Nephron (organoid): ENCODE measurements around the gene MIDN.

Experiments
- H3K27ac Mint-ChIP-seq, 3 experiments: 2 replicates each; pipeline ENCODE4 v1.8.0; 2020; ENCODE audit warnings: mixed read lengths in 3 of 3, mild to moderate bottlenecking in 2 of 3, moderate library complexity in 1 of 3
- H3K27me3 Mint-ChIP-seq: 2 replicates; pipeline ENCODE4 v1.8.0; 2021; ENCODE audit warnings: low read depth, mild to moderate bottlenecking, moderate library complexity, mixed read lengths
- H3K36me3 Mint-ChIP-seq: 2 replicates; pipeline ENCODE4 v1.8.0; 2020; ENCODE audit warnings: low read depth, mixed read lengths
- H3K4me1 Mint-ChIP-seq: 2 replicates; pipeline ENCODE4 v1.8.0; 2020; ENCODE audit warnings: mixed read lengths
- H3K4me3 Mint-ChIP-seq, 3 experiments: 2 replicates each; pipeline ENCODE4 v1.8.0; 2020; ENCODE audit warnings: mild to moderate bottlenecking in 3 of 3, mixed read lengths in 3 of 3, moderate library complexity in 2 of 3
- H3K9me3 Mint-ChIP-seq: 2 replicates; pipeline ENCODE4 v1.8.0; 2020; ENCODE audit warnings: mixed read lengths
- CTCF ChIP-seq, 3 experiments: fragments of 200-600 bp; sonication (generic); IDR thresholded peaks; one replicate each; pipeline ENCODE4 v1.5.0; 2021; ENCODE audit warnings: antibody characterized with exemption in 3 of 3; ENCODE audit not compliant: unreplicated experiment in 3 of 3

MIDN gene

GRCh38 chr19:1274081-1274851, 25.9 kb downstream of the MIDN start:
- TF ChIP-seq CTCF (IDR thresholded peaks at IDR 0.05; ENCODE audit: unreplicated experiment in 3 of 3) = no peak
- peaks cover 40% of the 10 kb centered on the region for H3K36me3 Mint-ChIP-seq
- peak overlapping the region; percentile 72 to 86 (median 74) for H3K4me3 Mint-ChIP-seq
- H3K9me3 Mint-ChIP-seq = no peaks in the 10 kb centered on the region
- peak overlapping the region; percentile 88 to 94 (median 89) for H3K27ac Mint-ChIP-seq
- H3K4me1 Mint-ChIP-seq = peaks cover 43% of the 10 kb centered on the region
- no peaks in the 10 kb centered on the region for H3K27me3 Mint-ChIP-seq

GRCh38 chr19:1274852-1275259, 26.5 kb downstream of the MIDN start:
- no peaks in the 10 kb centered on the region for H3K9me3 Mint-ChIP-seq
- no peaks in the 10 kb centered on the region for H3K27me3 Mint-ChIP-seq
- H3K4me3 Mint-ChIP-seq = peak overlapping the region; percentile 70 to 80 (median 74)
- H3K36me3 Mint-ChIP-seq = peaks cover 42% of the 10 kb centered on the region
- H3K27ac Mint-ChIP-seq = peak overlapping the region in 1 of 3 experiments; percentile 72
- H3K4me1 Mint-ChIP-seq = peaks cover 46% of the 10 kb centered on the region
- TF ChIP-seq CTCF (IDR thresholded peaks at IDR 0.05; ENCODE audit: unreplicated experiment in 3 of 3) = no peak

GRCh38 chr19:1275260-1275975, 27.0 kb downstream of the MIDN start, which contains the start of gene FAM174C:
FAM174C (plus strand) TSS chr19:1275530; CDS start chr19:1275550, 20 bp downstream.
- TF ChIP-seq CTCF (IDR thresholded peaks at IDR 0.05; ENCODE audit: unreplicated experiment in 3 of 3) = no peak
- peak within 1 kb of the TSS; percentile 89 to 98 (median 97) for H3K27ac Mint-ChIP-seq
- no peaks in the 10 kb centered on the region for H3K9me3 Mint-ChIP-seq
- peak within 1 kb of the TSS; percentile 88 to 92 (median 91) for H3K4me3 Mint-ChIP-seq
- peaks cover 2% of the 10 kb centered on the region for H3K27me3 Mint-ChIP-seq
- peaks cover 37% of the 10 kb centered on the region for H3K36me3 Mint-ChIP-seq
- peaks cover 43% of the 10 kb centered on the region for H3K4me1 Mint-ChIP-seq

GRCh38 chr19:1275976-1276627, 27.7 kb downstream of the MIDN start:
- peaks cover 31% of the 10 kb centered on the region for H3K36me3 Mint-ChIP-seq
- H3K27me3 Mint-ChIP-seq = peaks cover 4% of the 10 kb centered on the region
- TF ChIP-seq CTCF (IDR thresholded peaks at IDR 0.05; ENCODE audit: unreplicated experiment in 3 of 3) = no peak
- H3K27ac Mint-ChIP-seq = peak overlapping the region; percentile 89 to 98 (median 97)
- peaks cover 38% of the 10 kb centered on the region for H3K4me1 Mint-ChIP-seq
- no peaks in the 10 kb centered on the region for H3K9me3 Mint-ChIP-seq
- H3K4me3 Mint-ChIP-seq = peak overlapping the region; percentile 88 to 92 (median 91)

GRCh38 chr19:1276628-1277022, 28.2 kb downstream of the MIDN start:
- peak overlapping the region in 2 of 3 experiments; percentile 16 to 44 for H3K27ac Mint-ChIP-seq
- H3K27me3 Mint-ChIP-seq = peaks cover 4% of the 10 kb centered on the region
- TF ChIP-seq CTCF (IDR thresholded peaks at IDR 0.05; ENCODE audit: unreplicated experiment in 3 of 3) = no peak
- no peaks in the 10 kb centered on the region for H3K9me3 Mint-ChIP-seq
- peaks cover 26% of the 10 kb centered on the region for H3K36me3 Mint-ChIP-seq
- peaks cover 33% of the 10 kb centered on the region for H3K4me1 Mint-ChIP-seq
- H3K4me3 Mint-ChIP-seq = peak overlapping the region; percentile 88 to 92 (median 91)
